ENCODE results near the gene C16orf86. TPM values are rescaled to one million over a fixed set of nuclear protein-coding genes. Genes with fewer than 3 reads are reported as not detected.

Gene C16orf86, protein sequence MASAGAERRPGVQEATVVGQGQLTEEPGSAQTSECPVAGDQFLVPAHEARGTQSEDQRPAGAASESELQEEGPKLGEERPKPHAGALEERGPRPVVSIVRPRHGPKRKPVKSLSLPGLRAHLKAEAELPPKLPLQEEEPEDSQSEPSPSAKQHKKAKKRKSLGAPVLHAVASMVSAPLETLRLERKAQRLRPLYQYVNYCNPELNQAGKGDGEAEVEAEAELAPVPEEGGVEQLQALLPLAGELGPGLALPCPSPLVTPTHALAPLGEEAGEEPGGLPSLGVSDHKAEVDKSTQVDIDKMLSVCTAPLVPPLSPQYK
- total RNA-seq = 2.5 and 7.6 TPM in 2 replicates

DNA sequence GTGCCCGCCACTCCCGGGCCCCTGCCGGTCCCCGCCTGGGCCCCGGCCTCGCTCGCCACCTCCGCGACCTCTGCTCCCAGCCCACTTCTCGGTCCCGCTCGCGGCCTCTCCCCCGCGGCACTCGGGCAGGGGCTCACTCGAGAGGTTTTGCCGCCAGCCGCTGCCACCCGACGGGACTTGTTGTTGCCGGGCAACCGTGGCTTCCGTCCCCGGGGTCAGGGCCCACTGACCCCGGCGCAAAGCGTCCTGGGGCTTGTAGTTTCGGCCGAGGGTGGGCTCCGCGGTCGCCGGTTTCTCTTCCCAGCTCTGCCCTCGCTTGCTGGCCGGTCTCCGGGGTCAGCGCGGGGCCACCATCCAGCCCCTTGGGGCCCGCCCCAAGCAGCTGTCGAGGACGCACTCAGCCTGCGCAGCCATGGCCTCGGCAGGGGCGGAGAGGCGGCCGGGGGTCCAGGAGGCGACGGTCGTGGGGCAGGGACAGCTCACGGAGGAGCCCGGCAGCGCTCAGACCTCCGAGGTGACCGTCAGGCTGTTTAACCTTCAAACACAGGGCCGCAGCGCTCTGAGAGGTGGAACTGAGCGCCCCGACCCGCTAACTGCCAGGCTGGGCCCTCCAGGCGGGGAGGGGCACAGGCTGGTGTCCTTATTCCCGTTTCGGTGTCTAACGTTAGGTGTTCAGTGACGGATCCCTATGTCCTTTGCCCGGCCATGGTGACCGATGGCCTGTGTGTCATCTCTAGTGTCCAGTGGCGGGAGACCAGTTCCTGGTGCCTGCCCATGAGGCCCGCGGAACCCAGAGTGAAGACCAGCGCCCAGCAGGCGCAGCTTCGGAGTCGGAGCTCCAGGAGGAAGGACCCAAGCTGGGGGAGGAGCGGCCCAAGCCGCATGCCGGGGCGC, at the start of gene C16orf86, which contains the start of gene ENKD1:
C16orf86 (plus strand) TSS at position 256 of the 894 bp plus-strand sequence; CDS start at position 413, 157 bp downstream.
ENKD1 (minus strand) TSS at position 192 of the 894 bp plus-strand sequence. CDS start 308 bp downstream, outside the sequence.

DNA sequence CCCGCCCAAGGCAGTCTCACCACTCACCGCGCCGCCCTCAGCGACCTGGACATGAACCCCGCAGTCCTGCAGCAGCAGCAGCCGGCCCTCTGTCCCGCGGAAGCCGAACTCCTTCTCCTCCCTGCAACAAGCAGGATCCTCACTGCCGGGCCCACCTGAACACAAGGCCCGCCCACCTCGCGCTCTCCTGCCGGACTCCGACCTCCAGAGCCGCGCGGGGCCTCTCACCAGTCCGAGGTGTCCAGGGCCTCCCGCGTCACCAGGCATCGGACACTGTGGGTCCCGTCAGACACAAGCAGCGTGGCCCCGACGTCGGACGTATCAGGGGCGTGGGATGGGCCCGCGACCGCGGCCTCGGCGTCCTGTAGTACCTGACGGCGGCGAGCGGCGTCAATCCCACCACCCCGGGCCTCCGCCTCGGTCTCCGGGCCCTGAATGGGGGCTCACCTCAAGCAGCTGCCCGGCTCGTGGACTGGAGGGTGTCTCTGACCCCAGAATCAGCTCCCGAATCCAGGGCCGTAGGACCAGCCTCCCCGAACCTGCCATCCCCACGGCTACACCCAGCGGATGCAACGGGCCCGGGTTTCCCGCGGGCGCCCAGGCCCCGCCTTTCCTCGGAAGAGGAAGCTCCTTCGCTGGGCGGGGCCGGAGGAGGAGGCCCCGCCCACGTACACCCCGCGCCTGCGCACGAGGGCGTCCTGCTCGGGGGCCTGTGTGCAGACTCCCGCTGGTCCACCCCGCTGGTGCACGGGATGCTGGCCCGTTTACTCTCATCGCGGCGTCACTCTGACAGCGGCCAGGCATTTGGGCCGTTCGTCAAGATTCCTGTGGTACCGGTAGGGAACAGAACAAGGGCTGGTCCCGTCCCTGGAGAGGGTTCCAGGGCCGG, 6.7 kb upstream of the C16orf86 start, which contains the start of gene ACD:
ACD (minus strand) TSS at position 586 of the 889 bp plus-strand sequence; CDS start at position 546, 40 bp downstream.

DNA sequence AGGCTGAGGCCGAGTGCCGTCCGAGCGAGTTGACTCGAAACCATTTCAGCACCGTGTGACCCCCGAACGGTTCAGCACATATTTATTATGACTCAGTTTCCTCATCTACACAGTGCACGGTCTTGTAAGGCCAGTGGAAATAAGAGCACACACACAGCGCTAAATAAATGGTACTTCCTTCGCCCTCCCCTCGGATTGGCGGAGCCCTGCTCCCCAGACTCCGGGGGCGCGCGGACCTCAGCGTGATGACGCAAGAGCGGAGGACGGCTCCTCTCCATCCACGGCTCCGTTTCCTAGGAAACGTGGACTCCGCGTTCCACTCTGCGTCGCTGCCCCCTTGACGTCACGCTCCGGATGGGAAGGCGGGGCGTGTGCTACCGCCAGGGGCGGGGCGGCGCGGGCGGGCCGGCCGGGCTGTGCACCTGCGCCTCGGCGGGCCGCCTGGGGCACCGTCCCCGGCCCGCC, 6.0 kb upstream of the C16orf86 start, which contains the start of gene PARD6A:
PARD6A (plus strand) TSS at position 397 of the 465 bp plus-strand sequence. CDS start 79 bp downstream, outside the sequence.

Other genes with a start within 250 kb of the C16orf86 start
- gene HSD11B2, start 235.7 kb upstream of the C16orf86 start, total RNA-seq = not detected in 2 replicates
- 115 and 124 TPM in 2 replicates for gene ATP6V0D1, start 185.7 kb upstream of the C16orf86 start, total RNA-seq
- not detected in 2 replicates for gene AGRP, start 183.3 kb upstream of the C16orf86 start, total RNA-seq
- gene RIPOR1, start 138.0 kb upstream of the C16orf86 start, total RNA-seq = 21.5 and 28.8 TPM in 2 replicates
- gene CTCF, start 104.3 kb upstream of the C16orf86 start, total RNA-seq = 16.3 and 33.7 TPM in 2 replicates
- gene CARMIL2, start 21.7 kb upstream of the C16orf86 start, total RNA-seq = 0.28 and 0.38 TPM in 2 replicates
- 10.4 and 20.5 TPM in 2 replicates for gene ACD, start 6.6 kb upstream of the C16orf86 start, total RNA-seq
- 1.1 and 1.2 TPM in 2 replicates for gene PARD6A, start 5.9 kb upstream of the C16orf86 start, total RNA-seq
- 13.2 and 17.8 TPM in 2 replicates for gene ENKD1, start 64 bp upstream of the C16orf86 start, total RNA-seq
- gene GFOD2, start 52.5 kb downstream of the C16orf86 start, total RNA-seq = 11.3 and 17.3 TPM in 2 replicates
- gene RANBP10, start 139.7 kb downstream of the C16orf86 start, total RNA-seq = 3.1 and 3.8 TPM in 2 replicates
- gene TSNAXIP1, start 140.1 kb downstream of the C16orf86 start, total RNA-seq = 0.38 and 1.1 TPM in 2 replicates
- 34.7 and 39.5 TPM in 2 replicates for gene THAP11, start 175.5 kb downstream of the C16orf86 start, total RNA-seq
- gene NUTF2, start 180.1 kb downstream of the C16orf86 start, total RNA-seq = 153 and 331 TPM in 2 replicates
- gene CENPT, start 180.9 kb downstream of the C16orf86 start, total RNA-seq = 24.2 and 40.6 TPM in 2 replicates
- gene EDC4, start 206.2 kb downstream of the C16orf86 start, total RNA-seq = 32.7 and 59.4 TPM in 2 replicates
- gene NRN1L, start 218.1 kb downstream of the C16orf86 start, total RNA-seq = not detected in 2 replicates
- gene PSKH1, start 226.4 kb downstream of the C16orf86 start, total RNA-seq = 13.5 and 14.8 TPM in 2 replicates

Data from regular cardiac myocyte (primary cell).